LHCN-M2 (cell line): ENCODE data around the gene MCC. TPM values are rescaled to one million over a fixed set of nuclear protein-coding genes. Genes with fewer than 3 reads are reported as not detected.
"Not testable (repeated sequence)": the region's sequence is repeated elsewhere in the genome, so short reads cannot be mapped to it uniquely, and the experiment has no call there.

ENCODE experiments used
- DNase-seq: peaks from one replicate; pipeline ENCODE4 v3.0.0-alpha.2; 2012; ENCODE audit warnings: low read depth
- total RNA-seq: library from RNA; depleted of rRNA; stranded (reverse); fragments of >200 nt; gene quantifications from 2 replicates; pipeline ENCODE4 v1.2.3, GENCODE V29; 2014

MCC gene
- total RNA-seq, 1 experiment from 2014 or later, result 10.7 TPM

- DNase-seq, result no peak
These were observed 403.7 kb downstream of the MCC start for GRCh38 chr5:113084402-113085083.

DNA sequence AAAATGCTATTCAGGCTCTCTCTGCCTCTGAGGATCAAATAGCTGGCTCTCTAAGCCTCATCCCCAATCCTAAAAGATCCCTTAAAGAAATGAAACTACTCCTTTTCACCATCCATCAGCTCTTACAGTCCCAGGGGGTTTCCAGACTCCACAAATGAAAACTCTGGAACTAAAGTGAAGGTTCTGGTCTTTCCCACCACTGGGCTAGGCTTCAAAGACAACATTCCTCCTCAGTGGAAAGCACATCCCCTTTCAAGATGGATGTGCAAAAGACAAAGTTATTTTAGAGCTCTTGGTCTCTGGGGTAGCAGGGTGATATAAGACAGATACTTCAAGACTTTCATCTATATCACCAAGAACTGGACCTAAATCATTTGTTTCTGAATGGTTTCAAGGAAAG, 404.8 kb downstream of the MCC start:
- no peak for DNase-seq

GRCh38 chr5:113082547-113082905, 405.7 kb downstream of the MCC start:
- no peak for DNase-seq

DNA sequence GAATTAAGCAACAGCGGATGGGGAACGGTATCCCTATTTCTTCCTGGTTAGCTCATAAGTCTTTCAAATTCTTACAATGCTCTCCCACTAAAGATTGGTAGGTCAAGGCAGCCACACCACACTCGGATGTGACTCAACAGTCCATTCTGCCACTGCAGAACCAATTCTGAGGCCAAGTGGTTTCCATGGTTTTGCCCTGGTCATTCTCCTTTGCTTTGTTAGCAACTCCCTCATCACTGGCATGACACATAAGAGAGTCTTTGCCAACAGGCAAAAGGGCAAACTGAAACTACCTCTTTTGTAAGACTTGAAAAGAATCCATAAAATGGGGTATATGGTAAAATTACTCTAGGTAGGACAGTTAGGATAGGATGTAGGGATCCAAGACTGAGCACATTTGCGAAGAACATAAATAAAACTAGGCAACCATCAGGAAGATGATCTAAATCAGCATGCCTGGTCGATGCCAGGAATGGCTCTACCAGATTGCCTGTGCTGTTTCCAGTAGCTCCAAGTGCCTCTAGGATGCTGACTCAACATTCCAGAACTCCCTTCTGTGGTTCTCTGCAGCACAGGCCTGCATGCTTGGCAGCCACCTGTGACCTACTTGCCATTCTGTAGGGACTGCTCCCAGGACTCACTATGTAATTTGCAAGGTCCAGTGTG, 406.2 kb downstream of the MCC start:
- peak; percentile 95 for DNase-seq

GRCh38 chr5:113081091-113081839, 407.0 kb downstream of the MCC start:
- DNase-seq, result no peak

- not testable (repeated sequence) for DNase-seq
These were observed 411.6 kb downstream of the MCC start for GRCh38 chr5:113076649-113077048.

DNA sequence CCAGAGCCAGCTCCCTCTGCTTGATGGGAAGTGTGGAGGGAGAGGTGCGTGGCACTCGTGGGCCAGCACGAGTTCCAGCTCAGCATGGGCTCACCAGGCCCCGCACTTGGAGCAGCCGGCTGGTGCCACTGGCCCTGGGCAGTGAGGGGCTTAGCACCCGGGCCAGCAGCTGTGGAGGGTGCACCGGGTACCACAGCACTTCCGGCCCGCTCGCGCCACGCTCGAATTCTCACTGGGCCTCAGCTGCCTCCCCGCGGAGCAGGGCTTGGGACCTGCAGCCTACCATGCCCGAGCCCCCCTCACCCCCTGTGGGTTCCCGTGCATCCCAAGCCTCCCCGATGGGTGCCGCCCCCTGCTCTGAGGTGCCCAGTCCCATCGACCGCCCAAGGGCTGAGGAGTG, 413.2 kb downstream of the MCC start:
- no peak for DNase-seq

GRCh38 chr5:113073629-113074034, 414.6 kb downstream of the MCC start:
- DNase-seq, result not testable (repeated sequence)

DNA sequence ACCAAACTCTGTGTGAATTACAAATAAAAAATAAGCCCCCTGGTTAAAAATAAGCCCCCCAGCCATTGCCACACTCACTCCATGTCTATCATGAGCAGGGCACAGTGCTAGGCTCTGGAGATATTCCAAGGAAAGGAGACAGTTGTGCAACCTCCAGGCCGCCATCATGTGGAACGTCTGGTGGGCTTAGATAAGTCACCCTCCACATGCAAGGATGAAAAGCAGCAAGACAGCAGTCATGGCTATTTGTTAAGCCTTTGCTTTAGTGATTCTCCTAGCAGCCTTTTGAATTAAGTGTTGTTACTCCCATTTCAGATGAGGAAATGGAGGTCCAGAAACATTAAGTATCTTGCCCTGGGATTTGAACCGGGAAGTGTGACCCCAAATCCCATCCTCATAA, 416.9 kb downstream of the MCC start:
- DNase-seq, result no peak

GRCh38 chr5:113070901-113071300, 417.4 kb downstream of the MCC start:
- no peak for DNase-seq

GRCh38 chr5:113068559-113068958, 419.7 kb downstream of the MCC start:
- DNase-seq, result peak; percentile 62

GRCh38 chr5:113067635-113068344, 420.5 kb downstream of the MCC start:
- DNase-seq, result no peak

DNA sequence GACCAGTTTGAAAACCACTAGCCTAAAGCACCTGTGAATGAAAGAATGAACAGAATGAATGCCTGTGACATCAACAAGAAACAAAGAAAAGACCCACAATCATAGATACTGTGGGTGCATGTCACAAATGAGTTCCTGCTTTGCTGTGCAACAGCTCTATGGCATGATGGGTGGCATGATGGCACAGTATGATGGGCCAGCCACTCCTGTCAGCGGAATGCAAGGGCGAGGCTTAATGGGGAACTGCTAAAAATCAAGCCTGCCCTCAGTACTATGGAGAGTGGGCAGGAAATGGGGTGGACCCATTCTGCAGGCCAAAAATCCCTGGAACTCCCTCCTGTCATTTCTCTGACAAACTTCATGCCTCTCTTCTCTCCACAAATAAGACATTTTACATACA, 422.6 kb downstream of the MCC start:
- DNase-seq, result no peak

GRCh38 chr5:113064806-113065205, 423.4 kb downstream of the MCC start:
- no peak for DNase-seq

GRCh38 chr5:113063927-113064326, 424.3 kb downstream of the MCC start:
- peak; percentile 84 for DNase-seq

DNA sequence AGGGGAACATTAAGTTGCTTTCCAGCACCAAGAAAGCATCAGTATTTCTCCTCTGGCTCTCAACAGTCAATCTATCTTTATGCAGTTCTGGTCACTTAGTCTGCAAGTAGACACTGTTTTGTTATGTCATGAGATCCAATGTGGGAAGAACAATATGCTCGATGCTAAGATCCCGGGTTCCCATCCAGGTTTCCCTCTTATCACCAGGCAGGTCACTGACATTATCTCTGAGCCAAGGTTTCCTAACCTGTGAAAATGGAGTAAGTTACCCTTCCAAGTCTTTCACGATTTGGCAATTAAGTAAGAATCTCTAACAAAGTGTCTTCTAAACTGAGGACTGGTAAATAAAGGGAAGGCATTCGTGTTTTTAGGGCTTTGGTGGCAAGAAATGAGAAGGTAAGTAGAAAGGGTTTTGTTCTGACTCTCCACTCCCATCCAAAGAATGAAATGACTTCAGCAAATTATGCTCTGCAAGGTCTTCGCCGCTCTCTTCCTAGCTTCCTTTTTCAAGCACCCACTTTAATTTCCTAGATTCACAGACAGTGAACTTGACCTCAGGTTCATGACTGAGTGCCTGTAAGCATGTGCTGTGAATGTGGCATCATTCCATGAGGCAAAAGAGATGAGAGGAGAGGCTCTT, 425.3 kb downstream of the MCC start:
- DNase-seq, result no peak

- peak; percentile 81 for DNase-seq
These were observed 426.1 kb downstream of the MCC start for GRCh38 chr5:113061846-113062780.

GRCh38 chr5:113060408-113061025, 427.7 kb downstream of the MCC start:
- DNase-seq, result no peak

GRCh38 chr5:113059232-113060040, 428.8 kb downstream of the MCC start:
- DNase-seq, result no peak
